ENCODE results near the gene MAML3. TPM values are rescaled to one million over a fixed set of nuclear protein-coding genes. Genes with fewer than 3 reads are reported as not detected.

Gene MAML3
- total RNA-seq, 1 donor from 2014 or later = 0.79 TPM

DNA sequence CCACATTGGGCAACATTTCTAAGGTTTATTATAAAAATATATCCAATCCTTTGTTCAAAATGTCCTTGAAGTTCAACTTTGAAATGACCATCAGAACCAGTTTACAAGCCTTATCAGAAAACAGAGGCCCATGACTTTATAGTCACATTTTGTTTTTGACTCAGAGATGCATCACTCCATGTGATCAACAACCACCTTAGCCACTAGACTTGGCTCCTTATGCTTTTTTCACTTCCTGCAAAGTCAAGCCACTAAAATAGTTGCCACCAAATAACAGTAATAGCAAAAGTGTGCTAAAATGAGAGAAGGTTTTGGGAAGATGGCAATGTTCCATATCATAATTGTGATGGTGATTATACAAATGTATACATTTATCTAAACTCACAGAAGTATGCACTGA is 181.7 kb downstream of the MAML3 start:
- DNase-seq (ENCODE audit: low read depth) (peak; percentile 40), FAIRE-seq (no peak)
- Histone ChIP-seq H3K36me3 (ENCODE audit: control insufficient read depth, insufficient read depth, low read length) (no peaks in the 10 kb centered on the region), H3K4me3 (ENCODE audit: low read depth, low read length) (no peak overlapping the region), H3K27me3 (ENCODE audit: control insufficient read depth, insufficient read depth, low read length) (no peaks in the 10 kb centered on the region)
- TF ChIP-seq, protein P1, sequence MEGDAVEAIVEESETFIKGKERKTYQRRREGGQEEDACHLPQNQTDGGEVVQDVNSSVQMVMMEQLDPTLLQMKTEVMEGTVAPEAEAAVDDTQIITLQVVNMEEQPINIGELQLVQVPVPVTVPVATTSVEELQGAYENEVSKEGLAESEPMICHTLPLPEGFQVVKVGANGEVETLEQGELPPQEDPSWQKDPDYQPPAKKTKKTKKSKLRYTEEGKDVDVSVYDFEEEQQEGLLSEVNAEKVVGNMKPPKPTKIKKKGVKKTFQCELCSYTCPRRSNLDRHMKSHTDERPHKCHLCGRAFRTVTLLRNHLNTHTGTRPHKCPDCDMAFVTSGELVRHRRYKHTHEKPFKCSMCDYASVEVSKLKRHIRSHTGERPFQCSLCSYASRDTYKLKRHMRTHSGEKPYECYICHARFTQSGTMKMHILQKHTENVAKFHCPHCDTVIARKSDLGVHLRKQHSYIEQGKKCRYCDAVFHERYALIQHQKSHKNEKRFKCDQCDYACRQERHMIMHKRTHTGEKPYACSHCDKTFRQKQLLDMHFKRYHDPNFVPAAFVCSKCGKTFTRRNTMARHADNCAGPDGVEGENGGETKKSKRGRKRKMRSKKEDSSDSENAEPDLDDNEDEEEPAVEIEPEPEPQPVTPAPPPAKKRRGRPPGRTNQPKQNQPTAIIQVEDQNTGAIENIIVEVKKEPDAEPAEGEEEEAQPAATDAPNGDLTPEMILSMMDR (IDR thresholded peaks at IDR 0.05; ENCODE audit: insufficient read depth, low read length, severe bottlenecking) = no peak

GRCh38 chr4:139971111-139971510 is 182.9 kb downstream of the MAML3 start:
- H3K4me3 ChIP-seq (ENCODE audit: low read depth, low read length) = no peak overlapping the region
- TF ChIP-seq, protein P1 (IDR thresholded peaks at IDR 0.05; ENCODE audit: insufficient read depth, low read length, severe bottlenecking) = no peak
- no peak for FAIRE-seq
- H3K36me3 ChIP-seq (ENCODE audit: control insufficient read depth, insufficient read depth, low read length) = no peaks in the 10 kb centered on the region
- H3K27me3 ChIP-seq (ENCODE audit: control insufficient read depth, insufficient read depth, low read length) = no peaks in the 10 kb centered on the region
- DNase-seq (ENCODE audit: low read depth) = no peak

DNA sequence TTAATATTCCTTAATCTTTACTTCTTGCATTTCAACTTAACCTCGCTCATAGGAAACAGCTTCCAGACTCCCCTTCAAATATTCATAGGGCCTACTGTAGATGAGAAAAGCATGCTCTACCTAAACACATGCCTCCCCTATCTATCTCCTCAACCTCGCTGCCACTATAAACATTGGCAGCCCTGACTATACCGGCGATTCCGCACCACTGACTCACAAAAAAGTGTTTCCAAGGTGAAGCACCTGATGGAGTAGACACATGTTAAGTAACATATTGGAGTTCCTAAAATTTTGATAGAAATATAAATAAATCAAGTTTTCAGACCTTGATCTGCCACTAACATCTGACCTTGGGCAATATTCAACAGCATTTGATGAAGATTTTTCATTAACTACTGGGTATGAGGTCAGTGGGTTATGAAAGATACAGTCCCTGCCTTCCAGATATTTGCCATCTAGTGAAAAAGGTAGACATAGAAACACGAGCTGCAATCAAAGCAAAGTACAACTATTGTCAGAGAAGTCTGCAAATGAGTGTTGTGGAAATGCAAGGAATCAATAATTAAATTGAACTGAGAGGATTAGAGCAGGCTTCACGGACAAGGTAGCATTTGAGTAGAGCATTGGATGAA is 184.2 kb downstream of the MAML3 start:
- TF ChIP-seq, protein P1 (IDR thresholded peaks at IDR 0.05; ENCODE audit: insufficient read depth, low read length, severe bottlenecking) = no peak
- Histone ChIP-seq H3K36me3 (ENCODE audit: control insufficient read depth, insufficient read depth, low read length) (no peaks in the 10 kb centered on the region), H3K27me3 (ENCODE audit: control insufficient read depth, insufficient read depth, low read length) (no peaks in the 10 kb centered on the region), H3K4me3 (ENCODE audit: low read depth, low read length) (no peak overlapping the region)
- DNase-seq (ENCODE audit: low read depth) = no peak
- FAIRE-seq = no peak

DNA sequence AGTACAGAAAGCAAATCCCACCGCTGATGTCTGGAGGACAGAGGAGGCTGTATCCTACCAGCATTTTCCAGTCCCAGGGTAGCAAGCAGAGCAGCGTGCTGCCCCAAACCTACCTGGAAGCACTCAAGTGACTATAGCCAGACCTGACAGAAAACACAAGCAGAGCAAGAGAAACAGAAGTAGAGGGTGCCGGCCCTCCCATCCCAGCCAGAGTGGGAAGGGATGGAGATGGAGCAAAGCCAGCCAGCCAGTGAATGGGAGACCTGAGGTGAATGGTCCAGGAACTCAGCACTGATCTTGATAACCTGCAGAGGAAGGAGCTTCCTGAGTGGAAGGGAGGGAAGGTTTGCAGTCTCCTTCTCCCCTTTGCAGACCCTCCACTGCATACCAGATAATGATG is 185.2 kb downstream of the MAML3 start:
- DNase-seq (ENCODE audit: low read depth) (no peak), FAIRE-seq (peak; percentile 40)
- no peaks in the 10 kb centered on the region for H3K27me3 ChIP-seq (ENCODE audit: control insufficient read depth, insufficient read depth, low read length)
- no peaks in the 10 kb centered on the region for H3K36me3 ChIP-seq (ENCODE audit: control insufficient read depth, insufficient read depth, low read length)
- TF ChIP-seq, protein P1 (IDR thresholded peaks at IDR 0.05; ENCODE audit: insufficient read depth, low read length, severe bottlenecking) = no peak
- no peak overlapping the region for H3K4me3 ChIP-seq (ENCODE audit: low read depth, low read length)

GRCh38 chr4:139966383-139966782 is 187.6 kb downstream of the MAML3 start:
- Histone ChIP-seq H3K4me3 (ENCODE audit: low read depth, low read length) (no peak overlapping the region), H3K36me3 (ENCODE audit: control insufficient read depth, insufficient read depth, low read length) (no peaks in the 10 kb centered on the region), H3K27me3 (ENCODE audit: control insufficient read depth, insufficient read depth, low read length) (no peaks in the 10 kb centered on the region)
- DNase-seq (ENCODE audit: low read depth) (no peak), FAIRE-seq (no peak)
- TF ChIP-seq, protein P1 (IDR thresholded peaks at IDR 0.05; ENCODE audit: insufficient read depth, low read length, severe bottlenecking) = no peak

DNA sequence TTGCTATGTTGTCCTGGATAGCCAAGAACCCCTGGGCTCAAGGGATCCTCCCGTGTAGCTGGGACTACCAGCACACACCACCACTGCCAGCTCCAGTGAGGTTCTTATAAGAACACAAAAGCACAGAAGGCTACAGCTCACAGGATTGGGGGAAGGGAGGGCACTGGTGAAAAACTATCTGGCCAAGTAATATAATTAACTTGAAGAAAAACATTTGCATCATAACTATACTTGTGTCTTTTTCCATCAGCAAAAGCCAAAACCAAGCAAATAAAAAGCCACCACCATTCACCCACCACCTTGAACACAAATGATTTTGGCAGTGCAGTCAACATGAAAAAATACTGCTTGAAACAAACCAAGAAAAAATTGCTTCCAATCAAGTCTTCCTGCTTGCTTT is 188.2 kb downstream of the MAML3 start:
- H3K4me3 ChIP-seq (ENCODE audit: low read depth, low read length) = no peak overlapping the region
- no peak for FAIRE-seq
- H3K27me3 ChIP-seq (ENCODE audit: control insufficient read depth, insufficient read depth, low read length) = peaks cover under 1% of the 10 kb centered on the region
- TF ChIP-seq, protein P1 (IDR thresholded peaks at IDR 0.05; ENCODE audit: insufficient read depth, low read length, severe bottlenecking) = no peak
- no peaks in the 10 kb centered on the region for H3K36me3 ChIP-seq (ENCODE audit: control insufficient read depth, insufficient read depth, low read length)
- no peak for DNase-seq (ENCODE audit: low read depth)

Data from bronchial epithelial cell (primary cell).